Smooth muscle cell (in vitro differentiated cells): ENCODE measurements around the gene SPOP. TPM values are rescaled to one million over a fixed set of nuclear protein-coding genes. Genes with fewer than 3 reads are reported as not detected.

Experiments used
- DNase-seq: peaks from one replicate; lab custom pipeline; 2025; ENCODE audit not compliant: unreplicated experiment; lab: John Stamatoyannopoulos, UW
- H2AFZ ChIP-seq: fragments of 200-600 bp; sonication (generic); 2 replicates; pipeline ENCODE4 v1.6.0; 2016; ENCODE audit warnings: antibody characterized with exemption, low read depth, mild to moderate bottlenecking
- H3F3A ChIP-seq: fragments of 200-600 bp; sonication (generic); 2 replicates; pipeline ENCODE4 v1.6.0; 2017; ENCODE audit warnings: antibody characterized with exemption, low read depth
- H3K27ac ChIP-seq: fragments of 200-600 bp; sonication (generic); 2 replicates; pipeline ENCODE4 v1.5.1; 2016; ENCODE audit warnings: low read depth, mild to moderate bottlenecking
- H3K27me3 ChIP-seq: fragments of 200-600 bp; sonication (generic); 2 replicates; pipeline ENCODE4 v1.6.1; 2016; ENCODE audit warnings: low read depth, mild to moderate bottlenecking
- H3K36me3 ChIP-seq: fragments of 200-600 bp; sonication (generic); 2 replicates; pipeline ENCODE4 v1.5.1; 2016; ENCODE audit warnings: low read depth
- H3K4me1 ChIP-seq: fragments of 200-600 bp; sonication (generic); 2 replicates; pipeline ENCODE4 v1.5.1; 2016; ENCODE audit warnings: low read depth
- H3K4me2 ChIP-seq: fragments of 200-600 bp; sonication (generic); 2 replicates; pipeline ENCODE4 v1.6.0; 2016; ENCODE audit warnings: mild to moderate bottlenecking
- H3K4me3 ChIP-seq: fragments of 200-600 bp; sonication (generic); 2 replicates; pipeline ENCODE4 v1.5.1; 2016; ENCODE audit warnings: mild to moderate bottlenecking
- H3K79me2 ChIP-seq: fragments of 200-600 bp; sonication (generic); 2 replicates; pipeline ENCODE4 v1.6.0; 2016; ENCODE audit warnings: low read depth, mild to moderate bottlenecking
- H3K9ac ChIP-seq: fragments of 200-600 bp; sonication (generic); 2 replicates; pipeline ENCODE4 v1.6.0; 2016; ENCODE audit warnings: low read depth
- H3K9me3 ChIP-seq: fragments of 200-600 bp; sonication (generic); replicated peaks from 2 replicates; pipeline ENCODE4 v1.5.1; 2016; ENCODE audit warnings: low read depth
- H4K20me1 ChIP-seq: fragments of 200-600 bp; sonication (generic); 2 replicates; pipeline ENCODE4 v1.6.0; 2016; ENCODE audit warnings: low read depth
- CTCF ChIP-seq: fragments of 200-600 bp; sonication (generic); IDR thresholded peaks from 2 replicates; pipeline ENCODE4 v1.5.1; 2017; ENCODE audit warnings: borderline replicate concordance, mild to moderate bottlenecking, antibody characterized with exemption; ENCODE audit not compliant: insufficient read depth, poor library complexity, severe bottlenecking
- WGBS: methylation state at CpG from one replicate; pipeline ENCODE4 v1.1.7; 2016; ENCODE audit warnings: low lambda C conversion rate; 5-methylcytosine and 5-hydroxymethylcytosine counted together
- polyA plus RNA-seq: library from polyadenylated mRNA; unstranded; fragments of >200 nt; fragmentation: Nextera tagmentation; extraction: Ambion mirVana; gene quantifications from 2 replicates; pipeline ENCODE4 v1.2.1, GENCODE V29; 2016
- total RNA-seq: library from RNA; depleted of rRNA; stranded (reverse); fragments of >200 nt; gene quantifications from 2 replicates; pipeline ENCODE4 v1.2.3, GENCODE V29; 2014

SPOP gene
- total and polyA plus RNA-seq, 2 experiments from 2014 or later: 55.0 to 69.8 TPM

- no peak overlapping the region for H3K9ac ChIP-seq
- no peak overlapping the region for H3K4me3 ChIP-seq
- H4K20me1 ChIP-seq: no peaks in the 10 kb centered on the region
- H3F3A ChIP-seq: no peaks in the 10 kb centered on the region
- no peaks in the 10 kb centered on the region for H3K79me2 ChIP-seq
- no peak for TF ChIP-seq CTCF
- H3K27me3 ChIP-seq: no peaks in the 10 kb centered on the region
- H3K27ac ChIP-seq: no peak overlapping the region
- WGBS: 91% methylated on average over 20 of the region's 20 CpGs
- no peaks in the 10 kb centered on the region for H3K9me3 ChIP-seq
- H3K4me2 ChIP-seq: no peak overlapping the region
- peaks cover 12% of the 10 kb centered on the region for H3K4me1 ChIP-seq
- H2AFZ ChIP-seq: no peak overlapping the region
- H3K36me3 ChIP-seq: no peaks in the 10 kb centered on the region
- no peak for DNase-seq
Measured at GRCh38 chr17:49549691-49550678, 127.9 kb downstream of the SPOP start.

GRCh38 chr17:49549311-49549605, 128.6 kb downstream of the SPOP start:
- H3K9ac ChIP-seq: no peak overlapping the region
- DNase-seq: no peak
- no peaks in the 10 kb centered on the region for H4K20me1 ChIP-seq
- no peaks in the 10 kb centered on the region for H3K27me3 ChIP-seq
- H3K4me3 ChIP-seq: no peak overlapping the region
- peaks cover 12% of the 10 kb centered on the region for H3K4me1 ChIP-seq
- H3K4me2 ChIP-seq: no peak overlapping the region
- H2AFZ ChIP-seq: no peak overlapping the region
- H3K79me2 ChIP-seq: no peaks in the 10 kb centered on the region
- 94% methylated on average over 6 of the region's 6 CpGs for WGBS
- no peak overlapping the region for H3K27ac ChIP-seq
- H3F3A ChIP-seq: no peaks in the 10 kb centered on the region
- TF ChIP-seq CTCF: no peak
- no peaks in the 10 kb centered on the region for H3K36me3 ChIP-seq
- no peaks in the 10 kb centered on the region for H3K9me3 ChIP-seq

Other genes with a start within 250 kb of the SPOP start
- gene NGFR, start 182.8 kb downstream of the SPOP start, total RNA-seq: 1.3 and 2.4 TPM in 2 replicates
- 2.3 and 2.5 TPM in 2 replicates for gene NGFR, start 182.8 kb downstream of the SPOP start, polyA plus RNA-seq
- gene NXPH3, start 102.2 kb downstream of the SPOP start, total RNA-seq: 1.8 and 3.6 TPM in 2 replicates
- 1.3 and 1.5 TPM in 2 replicates for gene NXPH3, start 102.2 kb downstream of the SPOP start, polyA plus RNA-seq
- gene SLC35B1, start 29.9 kb upstream of the SPOP start, total RNA-seq: 116 and 126 TPM in 2 replicates
- gene SLC35B1, start 29.9 kb upstream of the SPOP start, polyA plus RNA-seq: 98.9 and 111 TPM in 2 replicates
- gene FAM117A, start 86.0 kb upstream of the SPOP start, total RNA-seq: 4.9 and 7.1 TPM in 2 replicates
- gene FAM117A, start 86.0 kb upstream of the SPOP start, polyA plus RNA-seq: 6.3 and 8.3 TPM in 2 replicates
- gene KAT7, start 110.6 kb upstream of the SPOP start, total RNA-seq: 22.7 and 32.0 TPM in 2 replicates
- 17.2 and 21.7 TPM in 2 replicates for gene KAT7, start 110.6 kb upstream of the SPOP start, polyA plus RNA-seq
- gene TAC4, start 170.0 kb upstream of the SPOP start, total RNA-seq: not detected in 2 replicates
- not detected in 2 replicates for gene TAC4, start 170.0 kb upstream of the SPOP start, polyA plus RNA-seq